HFFc6 (cell line): ENCODE measurements around the gene ELL2. TPM values are rescaled to one million over a fixed set of nuclear protein-coding genes. Genes with fewer than 3 reads are reported as not detected.
"Not testable (repeated sequence)": the region's sequence is repeated elsewhere in the genome, so short reads cannot be mapped to it uniquely, and the experiment has no call there.

ENCODE experiments used
- DNase-seq: peaks from one replicate; pipeline ENCODE4 v3.0.0-alpha.2; 2018
- H3K27ac Mint-ChIP-seq: 2 replicates; pipeline ENCODE4 v1.8.0; 2020; ENCODE audit warnings: mild to moderate bottlenecking, mixed read lengths
- H3K27me3 Mint-ChIP-seq: 2 replicates; pipeline ENCODE4 v1.8.0; 2021; ENCODE audit warnings: mild to moderate bottlenecking, moderate library complexity, mixed read lengths; ENCODE audit not compliant: insufficient read depth
- H3K36me3 Mint-ChIP-seq: 2 replicates; pipeline ENCODE4 v1.8.0; 2021; ENCODE audit warnings: low read depth, mixed read lengths
- H3K4me1 Mint-ChIP-seq: 2 replicates; pipeline ENCODE4 v1.8.0; 2020; ENCODE audit warnings: low read depth, mixed read lengths
- H3K4me3 Mint-ChIP-seq: 2 replicates; pipeline ENCODE4 v1.8.0; 2020; ENCODE audit warnings: mild to moderate bottlenecking, moderate library complexity, mixed read lengths
- H3K9me3 Mint-ChIP-seq: 2 replicates; pipeline ENCODE4 v1.8.0; 2020; ENCODE audit warnings: mild to moderate bottlenecking, mixed read lengths
- CTCF ChIP-seq: fragments of 200-600 bp; sonication (generic); IDR thresholded peaks from 2 replicates; pipeline ENCODE4 v1.5.0; 2021; ENCODE audit warnings: antibody characterized with exemption, mild to moderate bottlenecking
- total RNA-seq, 6 experiments: library from RNA; stranded (reverse); fragmentation: NEBNext Ultra II Directional; extraction: Animal tissue kit (Norgen Biotek cat#: 25700); gene quantifications; 2 replicates in 1 of 6; 3 replicates in 5 of 6; pipeline ENCODE4 v1.2.3, GENCODE V29; 2021

Gene ELL2
- total RNA-seq, 6 experiments from 2014 or later: 346 to 505 (median 380) TPM

- Mint-ChIP-seq H3K4me3 (no peak overlapping the region), H3K36me3 (no peaks in the 10 kb centered on the region)
These were observed 123.1 kb downstream of the ELL2 start for GRCh38 chr5:95838556-95838955.

GRCh38 chr5:95838001-95838520 lies 123.6 kb downstream of the ELL2 start:
- Mint-ChIP-seq H3K4me1 (peaks cover 67% of the 10 kb centered on the region), H3K36me3 (no peaks in the 10 kb centered on the region), H3K4me3 (no peak overlapping the region), H3K27me3 (no peaks in the 10 kb centered on the region; the same call in 1 of the 2 replicates), H3K27ac (no peak overlapping the region), H3K9me3 (no peaks in the 10 kb centered on the region)
- no peak for DNase-seq
- TF ChIP-seq CTCF: no peak

More at GRCh38 chr5:95838556-95838955, 123.1 kb downstream of the ELL2 start:
- Mint-ChIP-seq H3K27ac (no peak overlapping the region), H3K27me3 (no peaks in the 10 kb centered on the region; the same call in 1 of the 2 replicates), H3K9me3 (no peaks in the 10 kb centered on the region), H3K4me1 (peaks cover 71% of the 10 kb centered on the region)
- no peak for TF ChIP-seq CTCF
- no peak for DNase-seq

- Mint-ChIP-seq H3K27ac (no peak overlapping the region), H3K27me3 (no peaks in the 10 kb centered on the region; the same call in 1 of the 2 replicates), H3K4me3 (no peak overlapping the region), H3K36me3 (no peaks in the 10 kb centered on the region), H3K4me1 (peaks cover 67% of the 10 kb centered on the region), H3K9me3 (no peaks in the 10 kb centered on the region)
- no peak for TF ChIP-seq CTCF
- no peak for DNase-seq
These were observed 124.2 kb downstream of the ELL2 start for GRCh38 chr5:95837492-95837891.

- not testable (repeated sequence) for H3K4me3 Mint-ChIP-seq, H3K9me3 Mint-ChIP-seq, DNase-seq, H3K27me3 Mint-ChIP-seq, H3K36me3 Mint-ChIP-seq
- H3K4me1 Mint-ChIP-seq: peaks cover 63% of the 10 kb centered on the region
- H3K27ac Mint-ChIP-seq: peak overlapping the region; percentile 27
These were observed 124.7 kb downstream of the ELL2 start for GRCh38 chr5:95836971-95837370.

GRCh38 chr5:95836544-95836943 lies 125.1 kb downstream of the ELL2 start:
- Mint-ChIP-seq H3K9me3 (no peaks in the 10 kb centered on the region), H3K27ac (peak overlapping the region; percentile 27), H3K4me1 (peaks cover 58% of the 10 kb centered on the region), H3K36me3 (no peaks in the 10 kb centered on the region), H3K27me3 (no peaks in the 10 kb centered on the region; the same call in 1 of the 2 replicates), H3K4me3 (no peak overlapping the region)
- no peak for DNase-seq
- TF ChIP-seq CTCF: no peak

GRCh38 chr5:95835682-95836385 lies 125.8 kb downstream of the ELL2 start:
- Mint-ChIP-seq H3K9me3 (no peaks in the 10 kb centered on the region), H3K4me3 (peak overlapping the region; percentile 75), H3K36me3 (no peaks in the 10 kb centered on the region), H3K4me1 (peaks cover 51% of the 10 kb centered on the region), H3K27me3 (no peaks in the 10 kb centered on the region; the same call in 1 of the 2 replicates), H3K27ac (peak overlapping the region; percentile 54)
- no peak for DNase-seq
- no peak for TF ChIP-seq CTCF
